RWPE2 (cell line): ENCODE results near the gene EYA2.
"Not testable (repeated sequence)": the region's sequence is repeated elsewhere in the genome, so short reads cannot be mapped to it uniquely, and the experiment has no call there.

ENCODE experiments used
- ATAC-seq: fragments of 200-7000 bp; cut with Tn5 transposase; 3 replicates; pipeline ENCODE4 v1.9.1; 2021; ENCODE audit warnings: low read depth
- DNase-seq: peaks from one replicate; pipeline ENCODE4 v3.0.0-alpha.2; 2020; ENCODE audit warnings: low spot score
- H3K27ac ChIP-seq: fragments of 450-650 bp; 2 replicates; pipeline ENCODE4 v1.5.1; 2017; ENCODE audit warnings: mild to moderate bottlenecking; ENCODE audit not compliant: poor library complexity, severe bottlenecking
- H3K27me3 ChIP-seq: fragments of 250-450 bp; sonication (Bioruptor Pico); 2 replicates; pipeline ENCODE4 v1.5.1; 2021; ENCODE audit warnings: mild to moderate bottlenecking, moderate library complexity; ENCODE audit not compliant: insufficient read depth, poor library complexity, severe bottlenecking
- H3K36me3 ChIP-seq: fragments of 250-450 bp; sonication (Bioruptor Pico); 2 replicates; pipeline ENCODE4 v1.5.1; 2020; ENCODE audit warnings: low read depth, mild to moderate bottlenecking, moderate library complexity
- H3K4me1 ChIP-seq: fragments of 250-450 bp; sonication (Bioruptor Pico); 2 replicates; pipeline ENCODE4 v1.5.1; 2021; ENCODE audit warnings: mild to moderate bottlenecking, moderate library complexity; ENCODE audit not compliant: insufficient read depth, poor library complexity, severe bottlenecking
- H3K4me3 ChIP-seq: fragments of 250-450 bp; sonication (Bioruptor Pico); 2 replicates; pipeline ENCODE4 v1.5.1; 2021; ENCODE audit warnings: mild to moderate bottlenecking, moderate library complexity; ENCODE audit not compliant: severe bottlenecking
- H3K9me3 ChIP-seq: fragments of 250-450 bp; sonication (Bioruptor Pico); 2 replicates; pipeline ENCODE4 v1.5.1; 2021; ENCODE audit warnings: mild to moderate bottlenecking, moderate library complexity; ENCODE audit not compliant: severe bottlenecking
- CTCF ChIP-seq: fragments of 450-650 bp; IDR thresholded peaks from one replicate; pipeline ENCODE4 v1.5.1; 2017; ENCODE audit warnings: mild to moderate bottlenecking, moderate library complexity; ENCODE audit not compliant: poor library complexity, severe bottlenecking

The EYA2 gene

GRCh38 chr20:47174456-47175243, 280.0 kb downstream of the EYA2 start:
- ATAC-seq (peak; percentile 43), DNase-seq (no peak)
- no peak overlapping the region for H3K27ac ChIP-seq
- H3K4me3 ChIP-seq: no peak overlapping the region
- H3K9me3 ChIP-seq: no peaks in the 10 kb centered on the region
- no peaks in the 10 kb centered on the region for H3K36me3 ChIP-seq
- H3K4me1 ChIP-seq: no peaks in the 10 kb centered on the region
- no peak for TF ChIP-seq CTCF
- no peaks in the 10 kb centered on the region for H3K27me3 ChIP-seq

GRCh38 chr20:47175493-47175892, 280.9 kb downstream of the EYA2 start:
- H3K4me3 ChIP-seq: no peak overlapping the region
- no peaks in the 10 kb centered on the region for H3K36me3 ChIP-seq
- H3K27me3 ChIP-seq: no peaks in the 10 kb centered on the region
- no peak overlapping the region for H3K27ac ChIP-seq
- no peak for TF ChIP-seq CTCF
- H3K9me3 ChIP-seq: no peaks in the 10 kb centered on the region
- no peaks in the 10 kb centered on the region for H3K4me1 ChIP-seq
- no peak for ATAC-seq
- DNase-seq: no peak

DNA sequence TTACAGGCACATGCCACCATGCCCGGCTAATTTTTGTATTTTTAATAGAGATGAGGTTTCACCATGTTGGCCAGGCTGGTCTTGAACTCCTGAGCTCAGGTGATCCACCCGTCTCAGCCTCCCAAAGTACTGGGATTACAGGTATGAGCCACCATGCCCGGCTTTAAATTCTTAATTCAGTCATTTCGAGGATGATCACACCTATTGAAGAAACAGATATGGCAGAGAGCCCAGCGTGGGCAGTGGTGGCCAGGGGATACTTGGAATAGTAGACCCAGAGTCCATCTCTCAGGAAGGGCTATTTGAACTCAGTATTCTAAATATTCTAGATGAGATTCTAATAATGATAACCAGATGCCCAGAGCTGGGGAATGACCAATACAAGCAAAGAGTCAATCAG, 281.6 kb downstream of the EYA2 start:
- not testable (repeated sequence) for H3K27ac ChIP-seq, H3K36me3 ChIP-seq, H3K4me1 ChIP-seq, ATAC-seq, H3K9me3 ChIP-seq, H3K27me3 ChIP-seq, DNase-seq, H3K4me3 ChIP-seq

GRCh38 chr20:47178277-47178676, 283.6 kb downstream of the EYA2 start:
- ATAC-seq (no peak), DNase-seq (no peak)
- TF ChIP-seq CTCF: no peak
- no peaks in the 10 kb centered on the region for H3K36me3 ChIP-seq
- no peak overlapping the region for H3K4me3 ChIP-seq
- H3K27me3 ChIP-seq: no peaks in the 10 kb centered on the region
- no peaks in the 10 kb centered on the region for H3K4me1 ChIP-seq
- no peak overlapping the region for H3K27ac ChIP-seq
- no peaks in the 10 kb centered on the region for H3K9me3 ChIP-seq

- Histone ChIP-seq H3K36me3 (no peaks in the 10 kb centered on the region), H3K27ac (no peak overlapping the region), H3K4me3 (no peak overlapping the region), H3K4me1 (no peaks in the 10 kb centered on the region), H3K27me3 (no peaks in the 10 kb centered on the region), H3K9me3 (no peaks in the 10 kb centered on the region)
- no peak for ATAC-seq
- TF ChIP-seq CTCF: no peak
- DNase-seq: no peak
These were observed 284.2 kb downstream of the EYA2 start for GRCh38 chr20:47178851-47179250.
